HFFc6 (cell line): Measurements from ENCODE around the gene TMSB15A. TPM values are rescaled to one million over a fixed set of nuclear protein-coding genes. Genes with fewer than 3 reads are reported as not detected.
"Not testable (repeated sequence)": the region's sequence is repeated elsewhere in the genome, so short reads cannot be mapped to it uniquely, and the experiment has no call there.

Experiments used
- DNase-seq: peaks from one replicate; pipeline ENCODE4 v3.0.0-alpha.2; 2018
- H3K27ac Mint-ChIP-seq: 2 replicates; pipeline ENCODE4 v1.8.0; 2020; ENCODE audit warnings: mild to moderate bottlenecking, mixed read lengths
- H3K27me3 Mint-ChIP-seq: 2 replicates; pipeline ENCODE4 v1.8.0; 2021; ENCODE audit warnings: mild to moderate bottlenecking, moderate library complexity, mixed read lengths; ENCODE audit not compliant: insufficient read depth
- H3K36me3 Mint-ChIP-seq: 2 replicates; pipeline ENCODE4 v1.8.0; 2021; ENCODE audit warnings: low read depth, mixed read lengths
- H3K4me1 Mint-ChIP-seq: 2 replicates; pipeline ENCODE4 v1.8.0; 2020; ENCODE audit warnings: low read depth, mixed read lengths
- H3K4me3 Mint-ChIP-seq: 2 replicates; pipeline ENCODE4 v1.8.0; 2020; ENCODE audit warnings: mild to moderate bottlenecking, moderate library complexity, mixed read lengths
- H3K9me3 Mint-ChIP-seq: 2 replicates; pipeline ENCODE4 v1.8.0; 2020; ENCODE audit warnings: mild to moderate bottlenecking, mixed read lengths
- CTCF ChIP-seq: fragments of 200-600 bp; sonication (generic); IDR thresholded peaks from 2 replicates; pipeline ENCODE4 v1.5.0; 2021; ENCODE audit warnings: antibody characterized with exemption, mild to moderate bottlenecking
- total RNA-seq, 6 experiments: library from RNA; stranded (reverse); fragmentation: NEBNext Ultra II Directional; extraction: Animal tissue kit (Norgen Biotek cat#: 25700); gene quantifications; 2 replicates in 1 of 6; 3 replicates in 5 of 6; pipeline ENCODE4 v1.2.3, GENCODE V29; 2021

Gene TMSB15A
- total RNA-seq, 6 experiments from 2014 or later, result 1.4 to 3.2 (median 2.7) TPM

- Mint-ChIP-seq H3K27me3 (peaks cover 5% of the 10 kb centered on the region), H3K9me3 (no peaks in the 10 kb centered on the region), H3K4me1 (peaks cover under 1% of the 10 kb centered on the region; the same call in 1 of the 2 replicates), H3K36me3 (no peaks in the 10 kb centered on the region), H3K27ac (no peak overlapping the region), H3K4me3 (no peak overlapping the region)
- TF ChIP-seq CTCF, result no peak
- DNase-seq, result no peak
These were observed 19.4 kb upstream of the TMSB15A start for GRCh38 chrX:102535958-102536357.

GRCh38 chrX:102517326-102517725 lies 787 bp upstream of the TMSB15A start:
- Mint-ChIP-seq H3K36me3 (no peaks in the 10 kb centered on the region), H3K4me3 (peak overlapping the region; percentile 89; the same call in 1 of the 2 replicates), H3K4me1 (peaks cover 10% of the 10 kb centered on the region), H3K9me3 (no peaks in the 10 kb centered on the region), H3K27me3 (peaks cover 4% of the 10 kb centered on the region; the same call in 1 of the 2 replicates), H3K27ac (no peak overlapping the region)
- DNase-seq, result peak; percentile 11
- peak; percentile 49 for TF ChIP-seq CTCF

GRCh38 chrX:102514536-102514935 lies 2.0 kb downstream of the TMSB15A start:
- DNase-seq, result no peak
- TF ChIP-seq CTCF, result no peak
- no peaks in the 10 kb centered on the region for H3K9me3 Mint-ChIP-seq

GRCh38 chrX:102498732-102499131 lies 17.8 kb downstream of the TMSB15A start:
- Mint-ChIP-seq H3K4me1 (no peaks in the 10 kb centered on the region), H3K27me3 (peaks cover 7% of the 10 kb centered on the region; the same call in 1 of the 2 replicates), H3K36me3 (no peaks in the 10 kb centered on the region), H3K4me3 (no peak overlapping the region), H3K9me3 (peaks cover 6% of the 10 kb centered on the region; the same call in 1 of the 2 replicates), H3K27ac (no peak overlapping the region)
- no peak for DNase-seq
- no peak for TF ChIP-seq CTCF

More at GRCh38 chrX:102514536-102514935, 2.0 kb downstream of the TMSB15A start:
- peaks cover 5% of the 10 kb centered on the region; the same call in 1 of the 2 replicates for H3K27me3 Mint-ChIP-seq
- H3K4me3 Mint-ChIP-seq, result no peak overlapping the region
- no peaks in the 10 kb centered on the region for H3K36me3 Mint-ChIP-seq
- peaks cover 10% of the 10 kb centered on the region for H3K4me1 Mint-ChIP-seq
- no peak overlapping the region for H3K27ac Mint-ChIP-seq

GRCh38 chrX:102491766-102492165 lies 24.8 kb downstream of the TMSB15A start:
- Mint-ChIP-seq H3K4me3 (no peak overlapping the region), H3K9me3 (no peaks in the 10 kb centered on the region), H3K4me1 (no peaks in the 10 kb centered on the region), H3K27me3 (peaks cover 5% of the 10 kb centered on the region), H3K27ac (no peak overlapping the region), H3K36me3 (no peaks in the 10 kb centered on the region)
- DNase-seq, result no peak
- no peak for TF ChIP-seq CTCF

GRCh38 chrX:102478765-102479164 lies 37.8 kb downstream of the TMSB15A start:
- H3K9me3 Mint-ChIP-seq, H3K27ac Mint-ChIP-seq, H3K4me3 Mint-ChIP-seq, H3K27me3 Mint-ChIP-seq, DNase-seq, H3K36me3 Mint-ChIP-seq, H3K4me1 Mint-ChIP-seq: not testable (repeated sequence)

GRCh38 chrX:102471762-102472220 lies 44.7 kb downstream of the TMSB15A start, which contains the start of gene TCP11X2:
Gene TCP11X2 (minus strand): TSS chrX:102471812.
- not testable (repeated sequence) for H3K36me3 Mint-ChIP-seq, H3K4me1 Mint-ChIP-seq, H3K27ac Mint-ChIP-seq, H3K9me3 Mint-ChIP-seq, H3K27me3 Mint-ChIP-seq, DNase-seq, H3K4me3 Mint-ChIP-seq

- H3K27me3 Mint-ChIP-seq, H3K27ac Mint-ChIP-seq, H3K4me3 Mint-ChIP-seq, H3K4me1 Mint-ChIP-seq, H3K9me3 Mint-ChIP-seq, H3K36me3 Mint-ChIP-seq, DNase-seq: not testable (repeated sequence)
These were observed 46.3 kb downstream of the TMSB15A start for GRCh38 chrX:102470215-102470614.
